Ishikawa (cell line): ENCODE results near the gene CDA.

Experiments
- CEBPB ChIP-seq: IDR thresholded peaks from 2 replicates; pipeline ENCODE4 v1.6.1; 2012
- CREB1 ChIP-seq: IDR thresholded peaks from 2 replicates; pipeline ENCODE4 v1.6.1; 2012; ENCODE audit warnings: low read depth
- EP300 ChIP-seq: IDR thresholded peaks from 2 replicates; pipeline ENCODE4 v1.6.1; 2012; ENCODE audit warnings: borderline replicate concordance
- FOXM1 ChIP-seq: IDR thresholded peaks from 2 replicates; pipeline ENCODE4 v1.6.1; 2012; ENCODE audit warnings: low read depth, borderline replicate concordance
- MAX ChIP-seq: IDR thresholded peaks from 2 replicates; pipeline ENCODE4 v1.6.1; 2012
- NFIC ChIP-seq: IDR thresholded peaks from 2 replicates; pipeline ENCODE4 v1.6.1; 2012
- RAD21 ChIP-seq: IDR thresholded peaks from 2 replicates; pipeline ENCODE4 v1.6.1; 2012; ENCODE audit warnings: low read depth
- REST ChIP-seq: IDR thresholded peaks from 2 replicates; pipeline ENCODE4 v1.6.1; 2012; ENCODE audit warnings: low read depth, mild to moderate bottlenecking
- TAF1 ChIP-seq: IDR thresholded peaks from 2 replicates; pipeline ENCODE4 v1.6.1; 2012; ENCODE audit warnings: low read depth, mild to moderate bottlenecking
- TCF12 ChIP-seq: IDR thresholded peaks from 2 replicates; pipeline ENCODE4 v1.6.1; 2012; ENCODE audit warnings: low read depth
- TEAD4 ChIP-seq: IDR thresholded peaks from 2 replicates; pipeline ENCODE4 v1.6.1; 2012
- USF1 ChIP-seq: IDR thresholded peaks from 2 replicates; pipeline ENCODE4 v1.6.1; 2012
- YY1 ChIP-seq: IDR thresholded peaks from 2 replicates; pipeline ENCODE4 v1.6.1; 2012; ENCODE audit warnings: low read depth
- ZBTB7A ChIP-seq: IDR thresholded peaks from 2 replicates; pipeline ENCODE4 v1.6.1; 2012; ENCODE audit warnings: low read depth

The CDA gene

GRCh38 chr1:20588634-20589225 lies at the start of gene CDA:
CDA (plus strand) TSS chr1:20589097; CDS start chr1:20589130, 33 bp downstream.
- TF ChIP-seq EP300, result no peak
- TF ChIP-seq CREB1, result no peak
- no peak for TF ChIP-seq FOXM1
- no peak for TF ChIP-seq MAX
- TF ChIP-seq YY1, result no peak
- TF ChIP-seq CEBPB, result no peak
- no peak for TF ChIP-seq RAD21
- no peak for TF ChIP-seq TAF1

GRCh38 chr1:20540281-20540680 lies 48.6 kb upstream of the CDA start:
- TF ChIP-seq USF1 (no peak), REST (no peak), ZBTB7A (no peak), NFIC (no peak), FOXM1 (no peak), MAX (no peak), TEAD4 (no peak), RAD21 (no peak)

GRCh38 chr1:20546637-20547036 lies 42.3 kb upstream of the CDA start:
- TF ChIP-seq USF1, result no peak
- no peak for TF ChIP-seq REST
- no peak for TF ChIP-seq TAF1
- TF ChIP-seq MAX, result no peak
- TF ChIP-seq RAD21, result no peak
- no peak for TF ChIP-seq ZBTB7A

- TF ChIP-seq TEAD4, result no peak
- TF ChIP-seq REST, result no peak
- TF ChIP-seq TAF1, result no peak
- TF ChIP-seq USF1, result no peak
- TF ChIP-seq CREB1, result no peak
- TF ChIP-seq CEBPB, result no peak
- TF ChIP-seq YY1, result no peak
- no peak for TF ChIP-seq NFIC
- no peak for TF ChIP-seq RAD21
- TF ChIP-seq MAX, result no peak
- TF ChIP-seq TCF12, result no peak
- TF ChIP-seq FOXM1, result no peak
- no peak for TF ChIP-seq ZBTB7A
Measured at GRCh38 chr1:20551161-20551560, 37.7 kb upstream of the CDA start.
